HepG2 (cell line): ENCODE measurements around the gene DNAJA3. TPM values are rescaled to one million over a fixed set of nuclear protein-coding genes. Genes with fewer than 3 reads are reported as not detected.

Experiments
- EED ChIP-seq: sonication (generic); formaldehyde crosslinking; IDR thresholded peaks from 2 replicates; pipeline ENCODE4 v1.5.0; 2020; ENCODE audit warnings: mild to moderate bottlenecking, missing genetic modification reagents
- NCOR1 ChIP-seq: fragments of 200-600 bp; sonication (generic); IDR thresholded peaks from 2 replicates; pipeline ENCODE4 v1.7.0; 2017; ENCODE audit warnings: antibody characterized with exemption, low read length, borderline replicate concordance
- RFX1 ChIP-seq: fragments of 450-650 bp; IDR thresholded peaks from 2 replicates; pipeline ENCODE4 v1.6.1; 2017
- SALL1 ChIP-seq: sonication (generic); formaldehyde crosslinking; IDR thresholded peaks from 2 replicates; pipeline ENCODE4 v1.8.0; 2022; ENCODE audit warnings: mild to moderate bottlenecking, missing genetic modification reagents
- polyA plus RNA-seq, 8 experiments: library from polyadenylated mRNA; depleted of rRNA in 3 of 8; stranded (reverse) in 7 of 8; unstranded in 1 of 8; fragments of >200 nt; fragmentation: Illumina TruSeq in 4 of 8; extraction: Trizol in 4 of 8; gene quantifications; 2 replicates each; pipeline versions ENCODE4 v1.2.1 to v1.2.3, GENCODE V29; 2011 to 2016; ENCODE audit warnings: low read depth in 4 of 8, missing spikeins in 1 of 8, mixed read lengths in 1 of 8; ENCODE audit not compliant: insufficient read depth in 1 of 8
- total RNA-seq, 5 experiments: library from RNA; depleted of rRNA; stranded (reverse); fragments of >200 nt; fragmentation: Illumina TruSeq; extraction: Trizol; gene quantifications; 2 replicates each; pipeline ENCODE4 v1.2.3, GENCODE V29; 2016; ENCODE audit warnings: low read depth in 1 of 5
- TF ChIP-seq, protein P1 (sequence below): sonication (generic); formaldehyde crosslinking; IDR thresholded peaks from 2 replicates; pipeline ENCODE4 v1.5.0; 2020; ENCODE audit warnings: mild to moderate bottlenecking, missing genetic modification reagents, borderline replicate concordance
- TF ChIP-seq, protein P2 (sequence below): sonication (generic); formaldehyde crosslinking; IDR thresholded peaks from 2 replicates; pipeline ENCODE4 v1.4.0; 2020; ENCODE audit warnings: missing genetic modification reagents, low read depth, mild to moderate bottlenecking, borderline replicate concordance
- TF ChIP-seq, protein P3 (sequence below): sonication (generic); formaldehyde crosslinking; IDR thresholded peaks from 2 replicates; pipeline ENCODE4 v1.4.0; 2020; ENCODE audit warnings: missing genetic modification reagents
- TF ChIP-seq, protein P4 (sequence below): sonication (generic); formaldehyde crosslinking; IDR thresholded peaks from 2 replicates; pipeline ENCODE4 v1.4.0; 2020; ENCODE audit warnings: mild to moderate bottlenecking, missing genetic modification reagents
- TF ChIP-seq, protein P5 (sequence below): IDR thresholded peaks from 2 replicates; pipeline ENCODE4 v1.6.1; 2018; ENCODE audit warnings: missing genetic modification reagents, mild to moderate bottlenecking, missing compliant biosample characterization

The DNAJA3 gene
- total and polyA plus RNA-seq, 2 of the 13 experiments (the other 11 are each of a cell fraction or from before 2014, with no cell fraction given): 77.0 to 83.3 TPM

DNA sequence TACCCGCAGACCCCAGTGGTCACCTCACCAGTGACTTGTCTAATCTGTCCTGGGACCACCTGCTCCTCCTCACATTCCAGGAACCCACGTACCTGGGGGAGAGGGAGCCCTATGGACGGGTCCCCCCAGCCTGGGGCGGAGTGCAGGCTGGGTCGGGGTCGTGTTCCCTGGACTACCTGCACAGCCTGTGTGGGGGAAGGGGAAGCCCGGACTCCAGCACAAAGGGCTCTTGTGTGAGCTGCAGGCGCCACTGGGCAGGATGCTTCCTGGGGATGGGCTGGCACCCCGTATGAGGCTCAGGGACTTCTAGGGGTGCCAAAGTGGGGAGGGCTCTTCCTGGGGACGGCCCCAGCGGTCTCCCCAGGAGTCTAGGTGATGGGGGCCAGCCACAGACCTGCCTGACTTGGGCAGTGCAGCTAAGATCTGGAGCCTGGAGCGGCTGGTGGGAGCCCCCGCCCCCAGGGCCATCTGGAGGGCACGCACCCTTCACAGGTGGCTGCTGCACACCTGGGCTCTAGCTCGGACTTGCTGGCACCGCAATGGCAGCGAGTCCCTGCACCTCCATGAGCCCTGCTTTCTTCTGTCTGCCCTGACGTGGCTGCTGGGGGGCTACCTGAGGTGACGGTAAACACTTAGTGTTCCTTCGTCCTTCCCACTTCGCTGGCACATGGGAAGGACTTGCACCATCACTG lies 46.5 kb upstream of the DNAJA3 start (continued):
- TF ChIP-seq, protein P1, sequence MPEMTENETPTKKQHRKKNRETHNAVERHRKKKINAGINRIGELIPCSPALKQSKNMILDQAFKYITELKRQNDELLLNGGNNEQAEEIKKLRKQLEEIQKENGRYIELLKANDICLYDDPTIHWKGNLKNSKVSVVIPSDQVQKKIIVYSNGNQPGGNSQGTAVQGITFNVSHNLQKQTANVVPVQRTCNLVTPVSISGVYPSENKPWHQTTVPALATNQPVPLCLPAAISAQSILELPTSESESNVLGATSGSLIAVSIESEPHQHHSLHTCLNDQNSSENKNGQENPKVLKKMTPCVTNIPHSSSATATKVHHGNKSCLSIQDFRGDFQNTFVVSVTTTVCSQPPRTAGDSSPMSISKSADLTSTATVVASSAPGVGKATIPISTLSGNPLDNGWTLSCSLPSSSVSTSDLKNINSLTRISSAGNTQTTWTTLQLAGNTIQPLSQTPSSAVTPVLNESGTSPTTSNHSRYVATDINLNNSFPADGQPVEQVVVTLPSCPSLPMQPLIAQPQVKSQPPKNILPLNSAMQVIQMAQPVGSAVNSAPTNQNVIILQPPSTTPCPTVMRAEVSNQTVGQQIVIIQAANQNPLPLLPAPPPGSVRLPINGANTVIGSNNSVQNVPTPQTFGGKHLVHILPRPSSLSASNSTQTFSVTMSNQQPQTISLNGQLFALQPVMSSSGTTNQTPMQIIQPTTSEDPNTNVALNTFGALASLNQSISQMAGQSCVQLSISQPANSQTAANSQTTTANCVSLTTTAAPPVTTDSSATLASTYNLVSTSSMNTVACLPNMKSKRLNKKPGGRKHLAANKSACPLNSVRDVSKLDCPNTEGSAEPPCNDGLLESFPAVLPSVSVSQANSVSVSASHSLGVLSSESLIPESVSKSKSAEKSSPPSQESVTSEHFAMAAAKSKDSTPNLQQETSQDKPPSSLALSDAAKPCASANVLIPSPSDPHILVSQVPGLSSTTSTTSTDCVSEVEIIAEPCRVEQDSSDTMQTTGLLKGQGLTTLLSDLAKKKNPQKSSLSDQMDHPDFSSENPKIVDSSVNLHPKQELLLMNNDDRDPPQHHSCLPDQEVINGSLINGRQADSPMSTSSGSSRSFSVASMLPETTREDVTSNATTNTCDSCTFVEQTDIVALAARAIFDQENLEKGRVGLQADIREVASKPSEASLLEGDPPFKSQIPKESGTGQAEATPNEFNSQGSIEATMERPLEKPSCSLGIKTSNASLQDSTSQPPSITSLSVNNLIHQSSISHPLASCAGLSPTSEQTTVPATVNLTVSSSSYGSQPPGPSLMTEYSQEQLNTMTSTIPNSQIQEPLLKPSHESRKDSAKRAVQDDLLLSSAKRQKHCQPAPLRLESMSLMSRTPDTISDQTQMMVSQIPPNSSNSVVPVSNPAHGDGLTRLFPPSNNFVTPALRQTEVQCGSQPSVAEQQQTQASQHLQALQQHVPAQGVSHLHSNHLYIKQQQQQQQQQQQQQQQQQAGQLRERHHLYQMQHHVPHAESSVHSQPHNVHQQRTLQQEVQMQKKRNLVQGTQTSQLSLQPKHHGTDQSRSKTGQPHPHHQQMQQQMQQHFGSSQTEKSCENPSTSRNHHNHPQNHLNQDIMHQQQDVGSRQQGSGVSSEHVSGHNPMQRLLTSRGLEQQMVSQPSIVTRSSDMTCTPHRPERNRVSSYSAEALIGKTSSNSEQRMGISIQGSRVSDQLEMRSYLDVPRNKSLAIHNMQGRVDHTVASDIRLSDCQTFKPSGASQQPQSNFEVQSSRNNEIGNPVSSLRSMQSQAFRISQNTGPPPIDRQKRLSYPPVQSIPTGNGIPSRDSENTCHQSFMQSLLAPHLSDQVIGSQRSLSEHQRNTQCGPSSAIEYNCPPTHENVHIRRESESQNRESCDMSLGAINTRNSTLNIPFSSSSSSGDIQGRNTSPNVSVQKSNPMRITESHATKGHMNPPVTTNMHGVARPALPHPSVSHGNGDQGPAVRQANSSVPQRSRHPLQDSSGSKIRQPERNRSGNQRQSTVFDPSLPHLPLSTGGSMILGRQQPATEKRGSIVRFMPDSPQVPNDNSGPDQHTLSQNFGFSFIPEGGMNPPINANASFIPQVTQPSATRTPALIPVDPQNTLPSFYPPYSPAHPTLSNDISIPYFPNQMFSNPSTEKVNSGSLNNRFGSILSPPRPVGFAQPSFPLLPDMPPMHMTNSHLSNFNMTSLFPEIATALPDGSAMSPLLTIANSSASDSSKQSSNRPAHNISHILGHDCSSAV (CRISPR knock-in tag): no peak
- TF ChIP-seq NCOR1 (0 out of 2 replicates have a peak, but pooled peaks have one; percentile 26), EED (CRISPR knock-in tag) (no peak), SALL1 (CRISPR knock-in tag) (0 out of 2 replicates have a peak, but pooled peaks have one; percentile 19), RFX1 (no peak)
- TF ChIP-seq, protein P2, sequence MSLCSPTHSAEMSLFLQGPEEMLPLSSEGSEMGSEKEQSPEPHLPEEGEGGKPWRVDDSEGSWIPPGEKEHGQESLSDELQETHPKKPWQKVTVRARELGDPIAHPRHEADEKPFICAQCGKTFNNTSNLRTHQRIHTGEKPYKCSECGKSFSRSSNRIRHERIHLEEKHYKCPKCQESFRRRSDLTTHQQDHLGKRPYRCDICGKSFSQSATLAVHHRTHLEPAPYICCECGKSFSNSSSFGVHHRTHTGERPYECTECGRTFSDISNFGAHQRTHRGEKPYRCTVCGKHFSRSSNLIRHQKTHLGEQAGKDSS: peak; percentile 24; the same call in 1 of the 2 replicates
- TF ChIP-seq, protein P3, sequence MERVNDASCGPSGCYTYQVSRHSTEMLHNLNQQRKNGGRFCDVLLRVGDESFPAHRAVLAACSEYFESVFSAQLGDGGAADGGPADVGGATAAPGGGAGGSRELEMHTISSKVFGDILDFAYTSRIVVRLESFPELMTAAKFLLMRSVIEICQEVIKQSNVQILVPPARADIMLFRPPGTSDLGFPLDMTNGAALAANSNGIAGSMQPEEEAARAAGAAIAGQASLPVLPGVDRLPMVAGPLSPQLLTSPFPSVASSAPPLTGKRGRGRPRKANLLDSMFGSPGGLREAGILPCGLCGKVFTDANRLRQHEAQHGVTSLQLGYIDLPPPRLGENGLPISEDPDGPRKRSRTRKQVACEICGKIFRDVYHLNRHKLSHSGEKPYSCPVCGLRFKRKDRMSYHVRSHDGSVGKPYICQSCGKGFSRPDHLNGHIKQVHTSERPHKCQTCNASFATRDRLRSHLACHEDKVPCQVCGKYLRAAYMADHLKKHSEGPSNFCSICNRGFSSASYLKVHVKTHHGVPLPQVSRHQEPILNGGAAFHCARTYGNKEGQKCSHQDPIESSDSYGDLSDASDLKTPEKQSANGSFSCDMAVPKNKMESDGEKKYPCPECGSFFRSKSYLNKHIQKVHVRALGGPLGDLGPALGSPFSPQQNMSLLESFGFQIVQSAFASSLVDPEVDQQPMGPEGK (CRISPR knock-in tag): peak; percentile 85
- TF ChIP-seq, protein P4, sequence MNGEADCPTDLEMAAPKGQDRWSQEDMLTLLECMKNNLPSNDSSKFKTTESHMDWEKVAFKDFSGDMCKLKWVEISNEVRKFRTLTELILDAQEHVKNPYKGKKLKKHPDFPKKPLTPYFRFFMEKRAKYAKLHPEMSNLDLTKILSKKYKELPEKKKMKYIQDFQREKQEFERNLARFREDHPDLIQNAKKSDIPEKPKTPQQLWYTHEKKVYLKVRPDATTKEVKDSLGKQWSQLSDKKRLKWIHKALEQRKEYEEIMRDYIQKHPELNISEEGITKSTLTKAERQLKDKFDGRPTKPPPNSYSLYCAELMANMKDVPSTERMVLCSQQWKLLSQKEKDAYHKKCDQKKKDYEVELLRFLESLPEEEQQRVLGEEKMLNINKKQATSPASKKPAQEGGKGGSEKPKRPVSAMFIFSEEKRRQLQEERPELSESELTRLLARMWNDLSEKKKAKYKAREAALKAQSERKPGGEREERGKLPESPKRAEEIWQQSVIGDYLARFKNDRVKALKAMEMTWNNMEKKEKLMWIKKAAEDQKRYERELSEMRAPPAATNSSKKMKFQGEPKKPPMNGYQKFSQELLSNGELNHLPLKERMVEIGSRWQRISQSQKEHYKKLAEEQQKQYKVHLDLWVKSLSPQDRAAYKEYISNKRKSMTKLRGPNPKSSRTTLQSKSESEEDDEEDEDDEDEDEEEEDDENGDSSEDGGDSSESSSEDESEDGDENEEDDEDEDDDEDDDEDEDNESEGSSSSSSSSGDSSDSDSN (CRISPR knock-in tag): peak; percentile 11; the same call in 1 of the 2 replicates
- TF ChIP-seq, protein P5, sequence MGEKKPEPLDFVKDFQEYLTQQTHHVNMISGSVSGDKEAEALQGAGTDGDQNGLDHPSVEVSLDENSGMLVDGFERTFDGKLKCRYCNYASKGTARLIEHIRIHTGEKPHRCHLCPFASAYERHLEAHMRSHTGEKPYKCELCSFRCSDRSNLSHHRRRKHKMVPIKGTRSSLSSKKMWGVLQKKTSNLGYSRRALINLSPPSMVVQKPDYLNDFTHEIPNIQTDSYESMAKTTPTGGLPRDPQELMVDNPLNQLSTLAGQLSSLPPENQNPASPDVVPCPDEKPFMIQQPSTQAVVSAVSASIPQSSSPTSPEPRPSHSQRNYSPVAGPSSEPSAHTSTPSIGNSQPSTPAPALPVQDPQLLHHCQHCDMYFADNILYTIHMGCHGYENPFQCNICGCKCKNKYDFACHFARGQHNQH (CRISPR knock-in tag): no peak
